Germinal center (tissue), 1 donor: Measurements from ENCODE around the gene ISOC2.
A peak's percentile ranks its signal among the peaks of the same experiment; 100 is the strongest.
"Not testable (repeated sequence)": the region's sequence is repeated elsewhere in the genome, so short reads cannot be mapped to it uniquely, and the experiment has no call there.

Experiments used
- DNase-seq: peaks from one replicate; pipeline ENCODE4 v3.0.0; 2012; ENCODE audit warnings: mixed read lengths, low spot score

Gene ISOC2

GRCh38 chr19:55461259-55461973, at the start of gene ISOC2:
Gene ISOC2, minus strand, starts transcription at chr19:55461642. Its CDS starts 5,156 bp downstream, at chr19:55456486.
- peak; percentile 99 for DNase-seq

GRCh38 chr19:55508120-55508519, 46.7 kb upstream of the ISOC2 start:
- no peak for DNase-seq

- DNase-seq: no peak
These were observed 43.5 kb upstream of the ISOC2 start for GRCh38 chr19:55504981-55505380.

- DNase-seq: no peak
These were observed 42.8 kb upstream of the ISOC2 start for GRCh38 chr19:55504252-55504603.

GRCh38 chr19:55503502-55504251, 42.2 kb upstream of the ISOC2 start:
- peak; percentile 98 for DNase-seq

- DNase-seq: no peak
These were observed 41.7 kb upstream of the ISOC2 start for GRCh38 chr19:55503157-55503501.

GRCh38 chr19:55502197-55502952, 40.9 kb upstream of the ISOC2 start:
- no peak for DNase-seq

- no peak for DNase-seq
These were observed 39.0 kb upstream of the ISOC2 start for GRCh38 chr19:55500368-55500952.

GRCh38 chr19:55498246-55498840, 36.9 kb upstream of the ISOC2 start:
- no peak for DNase-seq

- DNase-seq: no peak
These were observed 36.3 kb upstream of the ISOC2 start for GRCh38 chr19:55497763-55498162.

GRCh38 chr19:55496820-55497219, 35.4 kb upstream of the ISOC2 start:
- DNase-seq: not testable (repeated sequence)

GRCh38 chr19:55495646-55496349, 34.4 kb upstream of the ISOC2 start:
- no peak for DNase-seq

GRCh38 chr19:55494172-55494761, 32.8 kb upstream of the ISOC2 start:
- no peak for DNase-seq

GRCh38 chr19:55493645-55494171, 32.3 kb upstream of the ISOC2 start:
- DNase-seq: no peak

GRCh38 chr19:55493052-55493644, 31.7 kb upstream of the ISOC2 start:
- no peak for DNase-seq

GRCh38 chr19:55492362-55492944, 31.0 kb upstream of the ISOC2 start:
- no peak for DNase-seq

GRCh38 chr19:55491546-55492360, 30.3 kb upstream of the ISOC2 start:
- no peak for DNase-seq

- DNase-seq: no peak
These were observed 29.3 kb upstream of the ISOC2 start for GRCh38 chr19:55490478-55491432.
